HUES48 (cell line): ENCODE results near the gene FILIP1.

Experiments
- H3K27ac ChIP-seq: one replicate; pipeline ENCODE4 v1.7.0; 2013; ENCODE audit warnings: low read depth, low read length, inconsistent platforms
- H3K27me3 ChIP-seq: 2 replicates; pipeline ENCODE4 v1.6.1; 2013; ENCODE audit warnings: mild to moderate bottlenecking, low read length; ENCODE audit not compliant: control insufficient read depth, insufficient read depth
- H3K36me3 ChIP-seq: 2 replicates; pipeline ENCODE4 v1.6.1; 2013; ENCODE audit warnings: low read length; ENCODE audit not compliant: control insufficient read depth, insufficient read depth
- H3K4me1 ChIP-seq: 2 replicates; pipeline ENCODE4 v1.6.1; 2013; ENCODE audit warnings: mild to moderate bottlenecking, low read length; ENCODE audit not compliant: control insufficient read depth, insufficient read depth
- H3K4me3 ChIP-seq: 2 replicates; pipeline ENCODE4 v1.5.1; 2013; ENCODE audit warnings: mild to moderate bottlenecking, low read depth, low read length
- H3K9ac ChIP-seq: 2 replicates; pipeline ENCODE4 v1.6.1; 2013; ENCODE audit warnings: mild to moderate bottlenecking, low read depth, low read length, moderate library complexity
- H3K9me3 ChIP-seq: 2 replicates; pipeline ENCODE4 v1.6.1; 2013; ENCODE audit warnings: low read length; ENCODE audit not compliant: control insufficient read depth, insufficient read depth

Gene FILIP1

GRCh38 chr6:75299801-75300530 lies 193.6 kb downstream of the FILIP1 start:
- peaks cover 11% of the 10 kb centered on the region for H3K4me1 ChIP-seq
- no peak overlapping the region for H3K9ac ChIP-seq
- H3K4me3 ChIP-seq, result no peak overlapping the region
- H3K27ac ChIP-seq, result no peak overlapping the region
- no peaks in the 10 kb centered on the region for H3K9me3 ChIP-seq
- no peaks in the 10 kb centered on the region for H3K36me3 ChIP-seq
- H3K27me3 ChIP-seq, result no peaks in the 10 kb centered on the region

- Histone ChIP-seq H3K4me3 (no peak overlapping the region), H3K27ac (no peak overlapping the region), H3K36me3 (no peaks in the 10 kb centered on the region), H3K9me3 (no peaks in the 10 kb centered on the region), H3K27me3 (no peaks in the 10 kb centered on the region), H3K4me1 (peaks cover 11% of the 10 kb centered on the region), H3K9ac (no peak overlapping the region)
These were observed 196.5 kb downstream of the FILIP1 start for GRCh38 chr6:75296811-75297779.

DNA sequence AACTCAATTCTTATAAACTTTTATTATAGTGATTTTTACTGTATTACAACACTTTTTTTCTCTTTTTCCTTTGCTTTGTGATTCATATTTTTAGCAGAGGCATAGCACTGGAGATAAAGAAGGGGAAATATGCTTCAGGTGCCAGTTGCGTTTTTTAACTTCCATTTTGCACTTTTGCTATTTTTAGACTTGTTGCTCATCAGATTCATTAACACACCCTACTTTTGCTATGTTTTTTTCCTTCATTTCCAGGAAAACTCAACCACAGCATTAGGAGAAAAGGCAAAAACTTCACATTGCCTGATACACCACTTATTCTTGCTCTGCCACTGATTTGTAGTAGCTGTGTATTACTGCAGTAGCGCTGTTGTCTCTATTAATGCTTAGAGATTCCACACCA lies 201.0 kb downstream of the FILIP1 start:
- H3K36me3 ChIP-seq, result no peaks in the 10 kb centered on the region

GRCh38 chr6:75291744-75292143 lies 201.9 kb downstream of the FILIP1 start:
- Histone ChIP-seq H3K9me3 (no peaks in the 10 kb centered on the region), H3K27ac (no peak overlapping the region), H3K27me3 (no peaks in the 10 kb centered on the region), H3K9ac (no peak overlapping the region), H3K4me3 (no peak overlapping the region), H3K36me3 (no peaks in the 10 kb centered on the region), H3K4me1 (peaks cover 14% of the 10 kb centered on the region)

More for the DNA sequence above, 201.0 kb downstream of the FILIP1 start:
- Histone ChIP-seq H3K4me3 (no peak overlapping the region), H3K4me1 (peaks cover 14% of the 10 kb centered on the region), H3K9ac (no peak overlapping the region), H3K9me3 (no peaks in the 10 kb centered on the region), H3K27me3 (no peaks in the 10 kb centered on the region), H3K27ac (no peak overlapping the region)

- Histone ChIP-seq H3K4me1 (peaks cover 14% of the 10 kb centered on the region), H3K9ac (no peak overlapping the region), H3K36me3 (no peaks in the 10 kb centered on the region), H3K27ac (no peak overlapping the region), H3K9me3 (no peaks in the 10 kb centered on the region), H3K27me3 (no peaks in the 10 kb centered on the region), H3K4me3 (no peak overlapping the region)
These were observed 202.3 kb downstream of the FILIP1 start for GRCh38 chr6:75291331-75291730.

DNA sequence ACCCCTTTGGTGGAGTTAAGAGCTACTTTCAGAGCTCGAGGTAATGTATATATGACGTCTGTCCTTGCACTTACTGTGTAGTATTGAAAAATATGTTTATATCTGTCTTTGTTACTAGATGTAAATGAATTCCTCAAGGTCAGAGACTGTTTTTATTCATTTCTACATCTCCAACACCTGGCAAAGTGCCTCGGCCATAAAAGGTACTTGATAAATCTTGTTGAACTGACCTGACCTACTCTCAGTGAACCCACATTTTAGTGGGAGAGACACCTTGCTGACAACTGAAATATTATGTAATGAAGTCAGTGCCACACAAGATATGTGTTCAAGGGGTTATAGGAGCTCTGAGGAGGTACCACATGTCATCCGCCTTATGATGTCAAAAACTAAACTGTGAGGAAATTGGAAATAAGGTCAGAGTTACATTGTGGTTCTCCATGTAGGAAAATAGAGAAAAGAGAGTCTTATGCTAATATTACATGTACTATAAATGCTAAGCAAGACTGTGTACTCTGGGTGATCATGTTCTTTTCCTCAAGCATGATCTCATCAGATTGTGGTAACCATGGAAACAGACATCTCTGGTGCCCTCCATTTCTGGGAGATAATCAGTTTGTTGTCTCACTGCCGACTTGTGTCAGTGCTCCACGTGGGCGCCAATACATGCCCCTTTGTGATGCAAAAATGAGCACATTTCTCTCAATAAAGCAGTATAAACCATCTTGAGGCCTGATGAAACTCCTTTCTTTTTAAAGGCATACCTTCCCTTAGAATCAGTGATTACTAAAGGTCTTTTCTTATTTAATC lies 203.3 kb downstream of the FILIP1 start:
- Histone ChIP-seq H3K27ac (peak overlapping the region; percentile 44), H3K9me3 (no peaks in the 10 kb centered on the region), H3K36me3 (no peaks in the 10 kb centered on the region), H3K9ac (no peak overlapping the region), H3K27me3 (no peaks in the 10 kb centered on the region), H3K4me1 (peaks cover 14% of the 10 kb centered on the region), H3K4me3 (no peak overlapping the region)

DNA sequence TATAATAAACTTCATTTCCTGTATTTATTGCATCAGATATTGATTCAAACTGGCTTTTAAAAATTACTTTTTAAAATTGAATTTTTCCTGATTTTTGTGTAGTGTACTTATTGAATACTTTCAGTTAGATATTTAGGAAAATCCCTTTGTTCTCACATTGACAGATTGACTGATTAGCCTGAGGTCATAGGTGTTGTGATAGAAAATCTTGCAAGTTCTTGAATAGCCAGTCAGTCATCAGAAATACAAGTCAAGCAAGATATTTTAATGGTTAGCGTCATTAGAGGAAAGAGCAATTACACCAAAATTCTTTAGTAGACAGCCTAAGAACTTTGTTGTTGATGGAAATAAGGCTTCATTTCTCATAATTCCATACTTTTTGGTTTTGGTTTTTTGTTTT lies 205.6 kb downstream of the FILIP1 start:
- peaks cover 17% of the 10 kb centered on the region for H3K4me1 ChIP-seq
- no peak overlapping the region for H3K9ac ChIP-seq
- H3K9me3 ChIP-seq, result no peaks in the 10 kb centered on the region
- H3K27ac ChIP-seq, result no peak overlapping the region
- H3K27me3 ChIP-seq, result no peaks in the 10 kb centered on the region
- no peak overlapping the region for H3K4me3 ChIP-seq
- no peaks in the 10 kb centered on the region for H3K36me3 ChIP-seq

GRCh38 chr6:75287424-75287823 lies 206.2 kb downstream of the FILIP1 start:
- Histone ChIP-seq H3K4me1 (peaks cover 23% of the 10 kb centered on the region), H3K9me3 (no peaks in the 10 kb centered on the region), H3K9ac (no peak overlapping the region), H3K36me3 (no peaks in the 10 kb centered on the region), H3K27ac (no peak overlapping the region), H3K4me3 (no peak overlapping the region), H3K27me3 (no peaks in the 10 kb centered on the region)

GRCh38 chr6:75286955-75287354 lies 206.6 kb downstream of the FILIP1 start:
- H3K4me3 ChIP-seq, result no peak overlapping the region
- no peaks in the 10 kb centered on the region for H3K27me3 ChIP-seq
- H3K9ac ChIP-seq, result no peak overlapping the region
- no peak overlapping the region for H3K27ac ChIP-seq
- no peaks in the 10 kb centered on the region for H3K9me3 ChIP-seq
- H3K36me3 ChIP-seq, result no peaks in the 10 kb centered on the region
- peaks cover 25% of the 10 kb centered on the region for H3K4me1 ChIP-seq

GRCh38 chr6:75285283-75285639 lies 208.3 kb downstream of the FILIP1 start:
- Histone ChIP-seq H3K9me3 (no peaks in the 10 kb centered on the region), H3K27me3 (no peaks in the 10 kb centered on the region), H3K4me1 (peaks cover 34% of the 10 kb centered on the region), H3K27ac (peak overlapping the region; percentile 80), H3K36me3 (no peaks in the 10 kb centered on the region), H3K9ac (peak overlapping the region; percentile 45), H3K4me3 (peak overlapping the region; percentile 99)
